ENCODE results near the gene SENP7. TPM values are rescaled to one million over a fixed set of nuclear protein-coding genes. Genes with fewer than 3 reads are reported as not detected.

SENP7 gene
- polyA plus RNA-seq, 1 of the 3 experiments (the other 2 are of a cell fraction), result 2.7 TPM

GRCh38 chr3:101423984-101424888 is 88.8 kb downstream of the SENP7 start:
- Histone ChIP-seq H3K9me2 (no peaks in the 10 kb centered on the region), H3K27me3 (ENCODE audit: insufficient read depth) (no peaks in the 10 kb centered on the region), H3K4me2 (no peak overlapping the region), H3K79me2 (ENCODE audit: insufficient read depth) (no peaks in the 10 kb centered on the region), H2AFZ (ENCODE audit: low read depth) (no peak overlapping the region), H3K9ac (no peak overlapping the region), H3K9me3 (peaks cover 3% of the 10 kb centered on the region; the same call in 1 of the 2 replicates), H3K27ac (ENCODE audit: low read depth in 2 of 2, low read length in 1 of 2) (no peak overlapping the region), H3K4me1 (ENCODE audit: control insufficient read depth in 1 of 2, insufficient read depth in 2 of 2, low read depth in 1 of 2, low read length in 1 of 2) (no peaks in the 10 kb centered on the region), H3K36me3 (replicated peaks in 1 of 2; ENCODE audit: control insufficient read depth in 1 of 2, insufficient read depth in 2 of 2, low read length in 1 of 2) (no peaks in the 10 kb centered on the region), H3F3A (replicated peaks; ENCODE audit: insufficient read depth) (no peaks in the 10 kb centered on the region), H4K20me1 (ENCODE audit: insufficient read depth) (no peaks in the 10 kb centered on the region), H3K4me3 (ENCODE audit: low read depth in 2 of 2, low read length in 1 of 2) (no peak overlapping the region)
- TF ChIP-seq IRF3 (IDR thresholded peaks at IDR 0.05; ENCODE audit: low read depth, low read length), result no peak
- no peak for DNase-seq
- ChIA-PET CTCF (no interaction called here), POLR2A (no interaction called here)
- WGBS (ENCODE audit: low lambda C conversion rate), result 97% methylated on average over 7 of the region's 11 CpGs

- no peaks in the 10 kb centered on the region; a peak in 1 of 4 replicates for H3K4me1 ChIP-seq (ENCODE audit: control insufficient read depth in 1 of 2, insufficient read depth in 2 of 2, low read depth in 1 of 2, low read length in 1 of 2)
- H3F3A ChIP-seq (replicated peaks; ENCODE audit: insufficient read depth), result peaks cover 4% of the 10 kb centered on the region
- no peak for TF ChIP-seq ELF1 (IDR thresholded peaks at IDR 0.05)
- no peak for TF ChIP-seq USF2 (IDR thresholded peaks at IDR 0.05; ENCODE audit: borderline replicate concordance, low read depth, low read length)
- TF ChIP-seq USF1 (IDR thresholded peaks at IDR 0.05; ENCODE audit: borderline replicate concordance, low read depth), result no peak
- no peak for TF ChIP-seq FOSL2 (IDR thresholded peaks at IDR 0.05; ENCODE audit: borderline replicate concordance, low read depth)
- no peak overlapping the region for H3K27ac ChIP-seq (ENCODE audit: low read depth in 2 of 2, low read length in 1 of 2)
- no peak overlapping the region for H3K9ac ChIP-seq
- ChIA-PET CTCF (no interaction called here), POLR2A (no interaction called here)
- H3K79me2 ChIP-seq (ENCODE audit: insufficient read depth), result no peaks in the 10 kb centered on the region
- H4K20me1 ChIP-seq (ENCODE audit: insufficient read depth), result no peaks in the 10 kb centered on the region
- DNase-seq, result no peak
- no peaks in the 10 kb centered on the region for H3K36me3 ChIP-seq (replicated peaks in 1 of 2; ENCODE audit: control insufficient read depth in 1 of 2, insufficient read depth in 2 of 2, low read length in 1 of 2)
- no peak overlapping the region for H2AFZ ChIP-seq (ENCODE audit: low read depth)
- H3K4me3 ChIP-seq (ENCODE audit: low read depth in 2 of 2, low read length in 1 of 2), result no peak overlapping the region
- 0 out of 2 replicates have a peak, but pooled peaks cover 3% of the 10 kb centered on the region for H3K9me3 ChIP-seq
- H3K4me2 ChIP-seq, result no peak overlapping the region
- WGBS (ENCODE audit: low lambda C conversion rate), result 97% methylated on average over 1 of the region's 1 CpG
- H3K27me3 ChIP-seq (ENCODE audit: insufficient read depth), result no peaks in the 10 kb centered on the region
- H3K9me2 ChIP-seq, result no peaks in the 10 kb centered on the region
Observed at GRCh38 chr3:101418851-101419250, 94.2 kb downstream of the SENP7 start.

- H3F3A ChIP-seq (replicated peaks; ENCODE audit: insufficient read depth), result peaks cover 4% of the 10 kb centered on the region
- no peaks in the 10 kb centered on the region for H3K36me3 ChIP-seq (replicated peaks in 1 of 2; ENCODE audit: control insufficient read depth in 1 of 2, insufficient read depth in 2 of 2, low read length in 1 of 2)
- no peak overlapping the region for H3K4me2 ChIP-seq
- H3K27me3 ChIP-seq (ENCODE audit: insufficient read depth), result no peaks in the 10 kb centered on the region
- POLR2A ChIA-PET, result no interaction called here
- no peaks in the 10 kb centered on the region for H3K79me2 ChIP-seq (ENCODE audit: insufficient read depth)
- no peak overlapping the region for H3K4me3 ChIP-seq (ENCODE audit: low read depth in 2 of 2, low read length in 1 of 2)
- H3K9ac ChIP-seq, result no peak overlapping the region
- no peak overlapping the region for H3K27ac ChIP-seq (ENCODE audit: low read depth in 2 of 2, low read length in 1 of 2)
- CTCF ChIA-PET, result no interaction called here
- H3K4me1 ChIP-seq (ENCODE audit: control insufficient read depth in 1 of 2, insufficient read depth in 2 of 2, low read depth in 1 of 2, low read length in 1 of 2), result no peaks in the 10 kb centered on the region; a peak in 1 of 4 replicates
- H3K9me3 ChIP-seq, result no peaks in the 10 kb centered on the region
- 79% methylated on average over 6 of the region's 6 CpGs for WGBS (ENCODE audit: low lambda C conversion rate)
- DNase-seq, result no peak
- H3K9me2 ChIP-seq, result no peaks in the 10 kb centered on the region
- H4K20me1 ChIP-seq (ENCODE audit: insufficient read depth), result no peaks in the 10 kb centered on the region
- H2AFZ ChIP-seq (ENCODE audit: low read depth), result no peak overlapping the region
- no peak for TF ChIP-seq NRF1 (IDR thresholded peaks at IDR 0.05; ENCODE audit: low read depth, low read length)
- no peak for TF ChIP-seq FOXJ3 (CRISPR knock-in tag; IDR thresholded peaks at IDR 0.05)
- TF ChIP-seq SIN3A (IDR thresholded peaks at IDR 0.05; ENCODE audit: borderline replicate concordance, low read depth, low read length), result no peak
- TF ChIP-seq USF2 (IDR thresholded peaks at IDR 0.05; ENCODE audit: borderline replicate concordance, low read depth, low read length), result no peak
- no peak for TF ChIP-seq USF1 (IDR thresholded peaks at IDR 0.05; ENCODE audit: borderline replicate concordance, low read depth)
- no peak for TF ChIP-seq REST (IDR thresholded peaks at IDR 0.05; ENCODE audit: low read depth, low read length)
- no peak for TF ChIP-seq FOXM1 (IDR thresholded peaks at IDR 0.05; ENCODE audit: low read depth)
Observed at GRCh38 chr3:101414121-101414520, 98.9 kb downstream of the SENP7 start.

Data from SK-N-SH (cell line).